Lower leg skin (tissue), 4 donors: ENCODE measurements around the gene ADD2. TPM values are rescaled to one million over a fixed set of nuclear protein-coding genes. Genes with fewer than 3 reads are reported as not detected.

Source experiments
- DNase-seq, 2 donors: peaks; one replicate each; pipeline ENCODE4 v3.0.0-alpha.2; 2019; ENCODE audit warnings: low spot score in 2 of 2
- H3K4me3 ChIP-seq: fragments of 200-600 bp; sonication (generic); 2 replicates; pipeline ENCODE4 v1.5.1; 2017; ENCODE audit warnings: mild to moderate bottlenecking, low read depth; ENCODE audit not compliant: poor library complexity, severe bottlenecking
- CTCF ChIP-seq, 3 donors: fragments of 450-650 bp; IDR thresholded peaks; one replicate each; pipeline ENCODE4 v1.5.1; 2016; ENCODE audit warnings: antibody characterized with exemption in 3 of 3, mild to moderate bottlenecking in 3 of 3, moderate library complexity in 2 of 3
- POLR2A ChIP-seq, 2 donors: fragments of 450-650 bp; IDR thresholded peaks; one replicate each; pipeline ENCODE4 v1.6.1; 2016 to 2017; ENCODE audit warnings: antibody characterized with exemption in 2 of 2, mild to moderate bottlenecking in 1 of 2, moderate library complexity in 1 of 2
- WGBS, 2 donors: methylation state at CpG; one replicate each; pipeline ENCODE4 v1.1.5; 2018; 5-methylcytosine and 5-hydroxymethylcytosine counted together
- intact Hi-C: fragments of 100-400 bp; cut with DNase I; formaldehyde crosslinking; loops from one replicate; pipeline ENCODE4 v1.15.0; 2023; ENCODE audit warnings: low total_unique reads
- total RNA-seq, 4 donors: library from RNA; depleted of rRNA; stranded (reverse); fragments of >200 nt; gene quantifications; one replicate each; pipeline ENCODE4 v1.1.0, GENCODE V29; 2016

ADD2 gene
- total RNA-seq, 4 donors from 2014 or later: 0.17 to 1.2 (median 0.54) TPM

GRCh38 chr2:70697603-70698383 lies 70.2 kb downstream of the ADD2 start:
- WGBS, 2 donors: 86 to 89% methylated on average over 12 of the region's 12 CpGs
- peak in 1 of 2 donors; percentile 52 for DNase-seq
- intact Hi-C loops: no loop called here
- no peak overlapping the region for H3K4me3 ChIP-seq
- TF ChIP-seq CTCF (IDR thresholded peaks at IDR 0.05): no peak

GRCh38 chr2:70696142-70696541 lies 71.9 kb downstream of the ADD2 start:
- DNase-seq: peak in 1 of 2 donors; percentile 40
- intact Hi-C loops: no loop called here
- no peak for TF ChIP-seq POLR2A (IDR thresholded peaks at IDR 0.05)
- TF ChIP-seq CTCF (IDR thresholded peaks at IDR 0.05): no peak
- WGBS, 2 donors: 96% methylated on average over 3 to 6 of the region's 6 CpGs
- no peak overlapping the region for H3K4me3 ChIP-seq

GRCh38 chr2:70692256-70692655 lies 75.7 kb downstream of the ADD2 start:
- TF ChIP-seq POLR2A (IDR thresholded peaks at IDR 0.05) (no peak), CTCF (IDR thresholded peaks at IDR 0.05) (no peak)
- no peak overlapping the region for H3K4me3 ChIP-seq
- WGBS, 2 donors: 91 to 94% methylated on average over 17 of the region's 17 CpGs
- intact Hi-C loops: no loop called here
- DNase-seq: peak in 1 of 2 donors; percentile 61

- no peak overlapping the region for H3K4me3 ChIP-seq
- WGBS, 2 donors: 87 to 90% methylated on average over 8 of the region's 8 CpGs
- TF ChIP-seq POLR2A (IDR thresholded peaks at IDR 0.05) (no peak), CTCF (IDR thresholded peaks at IDR 0.05) (no peak)
- intact Hi-C loops: no loop called here
- DNase-seq: peak in 1 of 2 donors; percentile 32
These were observed 76.4 kb downstream of the ADD2 start for GRCh38 chr2:70691497-70692140.

GRCh38 chr2:70690846-70691245 lies 77.2 kb downstream of the ADD2 start:
- intact Hi-C loops: no loop called here
- no peak overlapping the region for H3K4me3 ChIP-seq
- peak in 1 of 2 donors; percentile 67 for DNase-seq
- no peak for TF ChIP-seq CTCF (IDR thresholded peaks at IDR 0.05)
- WGBS, 2 donors: 84 to 91% methylated on average over 3 of the region's 3 CpGs
